Endothelial cell of umbilical vein (primary cell): ENCODE measurements around the gene LAMP1. TPM values are rescaled to one million over a fixed set of nuclear protein-coding genes. Genes with fewer than 3 reads are reported as not detected.

Experiments
- BruUV-seq: library from RNA; stranded (reverse); fragments of 400-500 nt; replicated peaks from 2 replicates; lab custom pipeline; 2021; lab: Mats Ljungman, UMichigan
- CTCF ChIA-PET: fragments of 300-600, 350-600 bp; sonication (Branson Sonifier 250); formaldehyde crosslinking; loops from one replicate; lab custom pipeline; 2021; ENCODE audit warnings: antibody characterized with exemption, inconsistent platforms; lab: Charles Lee
- POLR2A ChIA-PET: fragments of 300-600, 350-600 bp; sonication (Branson Sonifier 250); formaldehyde crosslinking; loops from one replicate; lab custom pipeline; 2021; ENCODE audit warnings: antibody characterized with exemption, inconsistent platforms; lab: Charles Lee
- DNase-seq: peaks from one replicate; pipeline ENCODE4 v3.0.0-alpha.2; 2011; ENCODE audit warnings: low read depth, low spot score
- FAIRE-seq: peaks from 2 replicates; lab custom pipeline; 2011; peaks lifted over from hg19 to GRCh38; lab: Jason Lieb, UNC
- H2AFZ ChIP-seq: 2 replicates; pipeline ENCODE4 v1.6.0; 2012; ENCODE audit warnings: low read depth, low read length, control low read depth, inconsistent platforms
- H3K27ac ChIP-seq: 2 replicates; pipeline ENCODE4 v1.5.1; 2011; ENCODE audit warnings: low read depth, mild to moderate bottlenecking, control low read depth, low read length, moderate library complexity; ENCODE audit not compliant: insufficient read depth
- H3K27me3 ChIP-seq, 2 experiments: 2 replicates each; pipeline versions ENCODE4 v1.6.0 to v1.6.1; 2011; ENCODE audit warnings: low read length in 2 of 2, mixed read lengths in 1 of 2; ENCODE audit not compliant: control insufficient read depth in 2 of 2, insufficient read depth in 2 of 2
- H3K36me3 ChIP-seq, 2 experiments: 2 replicates in 1 of 2; 3 replicates in 1 of 2; pipeline ENCODE4 v1.5.1; 2011; ENCODE audit warnings: low read length in 2 of 2, mild to moderate bottlenecking in 1 of 2, moderate library complexity in 1 of 2; ENCODE audit not compliant: control insufficient read depth in 2 of 2, insufficient read depth in 2 of 2; ENCODE audit errors: extremely low read depth in 1 of 2
- H3K4me1 ChIP-seq: 3 replicates; pipeline ENCODE4 v1.5.1; 2011; ENCODE audit warnings: mild to moderate bottlenecking, low read length; ENCODE audit not compliant: control insufficient read depth, insufficient read depth; ENCODE audit errors: extremely low read depth
- H3K4me2 ChIP-seq: 2 replicates; pipeline ENCODE4 v1.6.1; 2011; ENCODE audit warnings: low read length, control low read depth, mixed read lengths; ENCODE audit not compliant: insufficient read depth
- H3K4me3 ChIP-seq, 3 experiments: fragments of 200-600 bp in 1 of 3; sonication (generic), shearing (Covaris generic) in 1 of 3; replicated peaks in 1 of 3; 2 replicates each; pipeline ENCODE4 v1.5.1; 2011 to 2016; ENCODE audit warnings: control low read depth in 3 of 3, low read length in 3 of 3, mild to moderate bottlenecking in 2 of 3, inconsistent platforms in 1 of 3, low read depth in 1 of 3, moderate library complexity in 1 of 3; ENCODE audit not compliant: insufficient read depth in 1 of 3
- H3K79me2 ChIP-seq: 2 replicates; pipeline ENCODE4 v1.6.0; 2012; ENCODE audit warnings: low read length, inconsistent platforms; ENCODE audit not compliant: control insufficient read depth, insufficient read depth
- H3K9ac ChIP-seq: replicated peaks from 2 replicates; pipeline ENCODE3; 2011; ENCODE audit warnings: low read length, control low read depth; ENCODE audit not compliant: insufficient read depth; ENCODE audit errors: extremely low read depth
- H3K9me1 ChIP-seq: replicated peaks from 3 replicates; pipeline ENCODE4 v1.6.0; 2011; ENCODE audit warnings: mild to moderate bottlenecking, low read length; ENCODE audit not compliant: control insufficient read depth, insufficient read depth; ENCODE audit errors: extremely low read depth
- H3K9me3 ChIP-seq: replicated peaks from 2 replicates; pipeline ENCODE4 v1.5.1; 2012; ENCODE audit warnings: low read length, inconsistent platforms; ENCODE audit not compliant: control insufficient read depth, insufficient read depth
- H4K20me1 ChIP-seq: replicated peaks from 2 replicates; pipeline ENCODE3; 2011; ENCODE audit warnings: mild to moderate bottlenecking, low read length; ENCODE audit not compliant: control insufficient read depth, insufficient read depth; ENCODE audit errors: extremely low read depth
- EZH2 ChIP-seq: IDR thresholded peaks from 2 replicates; pipeline ENCODE4 v1.6.1; 2012; ENCODE audit warnings: borderline replicate concordance, low read depth, mild to moderate bottlenecking, moderate library complexity, low read length, inconsistent platforms; ENCODE audit not compliant: severe bottlenecking
- GATA2 ChIP-seq: IDR thresholded peaks from 2 replicates; pipeline ENCODE4 v1.7.0; 2011; ENCODE audit warnings: low read depth, mild to moderate bottlenecking, moderate library complexity, mixed read lengths, low read length; ENCODE audit not compliant: insufficient read length, insufficient read depth
- JUN ChIP-seq: IDR thresholded peaks from 2 replicates; pipeline ENCODE4 v1.6.1; 2011; ENCODE audit warnings: borderline replicate concordance, low read depth; ENCODE audit not compliant: insufficient read length, insufficient read depth
- dilution Hi-C: fragments of 300-500 bp; cut with MboI; formaldehyde crosslinking; loops from one replicate; pipeline ENCODE4 v1.15.0; 2019; ENCODE audit warnings: low sequenced_read_pairs; ENCODE audit not compliant: extremely low pct_ligation_motif_present
- intact Hi-C: fragments of 100-400 bp; cut with micrococcal nuclease; formaldehyde crosslinking; loops from one replicate; pipeline ENCODE4 v1.10.0; 2022
- polyA plus RNA-seq, 4 experiments: library from polyadenylated mRNA; depleted of rRNA in 3 of 4; stranded (reverse) in 3 of 4; unstranded in 1 of 4; fragments of >200 nt; gene quantifications; 2 replicates each; pipeline versions ENCODE4 v1.2.1 to v1.2.3, GENCODE V29; 2011 to 2012; ENCODE audit warnings: missing spikeins in 1 of 4
- total RNA-seq: library from RNA; stranded (reverse); gene quantifications from 2 replicates; pipeline ENCODE4 v1.2.3, GENCODE V29; 2021

The LAMP1 gene
- total and polyA plus RNA-seq, 2 donors (not counting 3 experiments of a cell fraction or from before 2014, with no cell fraction given), result 262 to 285 TPM

DNA sequence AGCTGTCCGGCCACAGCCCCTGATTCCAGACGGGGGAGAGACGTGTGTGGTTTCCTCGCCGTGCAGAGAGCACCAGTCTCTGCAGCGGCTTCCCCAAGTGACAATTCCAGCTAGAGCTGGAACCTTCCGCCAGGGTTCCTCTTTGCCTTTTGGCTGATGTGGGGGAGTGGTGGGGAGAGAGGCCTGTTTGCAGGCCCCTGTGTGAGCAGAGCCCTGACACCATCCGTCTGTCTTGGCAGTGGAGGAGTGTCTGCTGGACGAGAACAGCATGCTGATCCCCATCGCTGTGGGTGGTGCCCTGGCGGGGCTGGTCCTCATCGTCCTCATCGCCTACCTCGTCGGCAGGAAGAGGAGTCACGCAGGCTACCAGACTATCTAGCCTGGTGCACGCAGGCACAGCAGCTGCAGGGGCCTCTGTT, 25.0 kb downstream of the LAMP1 start:
- ChIA-PET CTCF (no interaction called here), POLR2A (no interaction called here)
- dilution Hi-C loops, result no loop called here
- H3K4me1 ChIP-seq, result no peaks in the 10 kb centered on the region
- DNase-seq, result no peak
- no peaks in the 10 kb centered on the region for H3K9me1 ChIP-seq
- H3K4me3 ChIP-seq, result no peak overlapping the region
- no peak for FAIRE-seq
- intact Hi-C loops, result no loop called here
- no peaks in the 10 kb centered on the region for H3K27me3 ChIP-seq
- no peaks in the 10 kb centered on the region for H4K20me1 ChIP-seq
- no peaks in the 10 kb centered on the region for H3K9me3 ChIP-seq
- no peak overlapping the region for H3K9ac ChIP-seq
- H3K27ac ChIP-seq, result no peak overlapping the region
- H2AFZ ChIP-seq, result no peak overlapping the region
- H3K4me2 ChIP-seq, result no peak overlapping the region
- peaks cover 9 to 35% of the 10 kb centered on the region in 2 experiments for H3K36me3 ChIP-seq
- no peaks in the 10 kb centered on the region for H3K79me2 ChIP-seq
- no TSS peak for BruUV-seq
- TF ChIP-seq GATA2 (no peak), JUN (no peak)

DNA sequence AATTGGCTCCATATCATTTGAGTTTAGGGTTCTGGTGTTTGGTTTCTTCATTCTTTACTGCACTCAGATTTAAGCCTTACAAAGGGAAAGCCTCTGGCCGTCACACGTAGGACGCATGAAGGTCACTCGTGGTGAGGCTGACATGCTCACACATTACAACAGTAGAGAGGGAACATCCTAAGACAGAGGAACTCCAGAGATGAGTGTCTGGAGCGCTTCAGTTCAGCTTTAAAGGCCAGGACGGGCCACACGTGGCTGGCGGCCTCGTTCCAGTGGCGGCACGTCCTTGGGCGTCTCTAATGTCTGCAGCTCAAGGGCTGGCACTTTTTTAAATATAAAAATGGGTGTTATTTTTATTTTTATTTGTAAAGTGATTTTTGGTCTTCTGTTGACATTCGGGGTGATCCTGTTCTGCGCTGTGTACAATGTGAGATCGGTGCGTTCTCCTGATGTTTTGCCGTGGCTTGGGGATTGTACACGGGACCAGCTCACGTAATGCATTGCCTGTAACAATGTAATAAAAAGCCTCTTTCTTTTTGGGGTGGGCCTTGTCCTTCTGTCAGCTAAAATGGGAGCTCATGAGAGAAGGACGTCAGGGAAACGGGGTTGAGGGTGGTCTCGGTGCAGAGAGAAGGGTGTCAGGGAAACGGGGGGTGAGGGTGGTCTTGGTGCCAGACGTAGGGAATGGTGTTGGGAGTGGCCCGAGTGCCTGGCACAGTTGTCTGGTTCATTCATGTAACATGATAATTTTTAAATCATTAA, 26.0 kb downstream of the LAMP1 start:
- TSS peak; percentile 85 for BruUV-seq
- Histone ChIP-seq H3K79me2 (no peaks in the 10 kb centered on the region), H3K9ac (no peak overlapping the region), H3K36me3 (peaks cover 9 to 33% of the 10 kb centered on the region in 2 experiments), H3K9me1 (no peaks in the 10 kb centered on the region), H3K27me3 (no peaks in the 10 kb centered on the region), H3K27ac (no peak overlapping the region), H4K20me1 (no peaks in the 10 kb centered on the region), H3K4me1 (no peaks in the 10 kb centered on the region), H3K9me3 (no peaks in the 10 kb centered on the region), H3K4me2 (no peak overlapping the region), H2AFZ (no peak overlapping the region), H3K4me3 (no peak overlapping the region)
- ChIA-PET CTCF (no interaction called here), POLR2A (no interaction called here)
- FAIRE-seq (no peak), DNase-seq (no peak)
- no peak for TF ChIP-seq EZH2
- dilution Hi-C loops, result no loop called here
- intact Hi-C loops, result no loop called here
